Activated T-cell treated with anti-CD3 and anti-CD28 coated beads, Interleukin-2, amount 50 U/mL, for 1 hour (primary cell): ENCODE measurements around the gene RHBG.

Experiments used
- DNase-seq: peaks from one replicate; pipeline ENCODE4 v3.0.0-alpha.2; 2020

Gene RHBG

GRCh38 chr1:156428746-156429288 is 59.8 kb downstream of the RHBG start:
- no peak for DNase-seq

GRCh38 chr1:156429313-156430060 is 60.5 kb downstream of the RHBG start:
- DNase-seq: no peak

GRCh38 chr1:156430303-156430702 is 61.3 kb downstream of the RHBG start:
- no peak for DNase-seq

GRCh38 chr1:156430866-156431265 is 61.9 kb downstream of the RHBG start:
- DNase-seq: no peak

GRCh38 chr1:156431366-156431765 is 62.4 kb downstream of the RHBG start:
- no peak for DNase-seq

- DNase-seq: no peak
These were observed 63.0 kb downstream of the RHBG start for GRCh38 chr1:156431769-156432668.

- no peak for DNase-seq
These were observed 63.6 kb downstream of the RHBG start for GRCh38 chr1:156432669-156433018.

- no peak for DNase-seq
These were observed 64.0 kb downstream of the RHBG start for GRCh38 chr1:156433032-156433431.

- no peak for DNase-seq
These were observed 64.6 kb downstream of the RHBG start for GRCh38 chr1:156433602-156434001.
